ENCODE data around the gene MED20. TPM values are rescaled to one million over a fixed set of nuclear protein-coding genes. Genes with fewer than 3 reads are reported as not detected.
A peak's percentile ranks its signal among the peaks of the same experiment; 100 is the strongest.

MED20 gene
- total RNA-seq, 1 donor from 2014 or later = 34.8 TPM

GRCh38 chr6:41931792-41932191 is 10.9 kb upstream of the MED20 start:
- Mint-ChIP-seq H3K36me3 (ENCODE audit: low read depth) (peaks cover 8% of the 10 kb centered on the region), H3K27ac (ENCODE audit: unreplicated experiment) (no peak overlapping the region), H3K27me3 (ENCODE audit: low read depth) (no peaks in the 10 kb centered on the region), H3K9me3 (no peaks in the 10 kb centered on the region), H3K4me3 (no peak overlapping the region), H3K4me1 (peaks cover 12% of the 10 kb centered on the region)
- no peak for DNase-seq (ENCODE audit: low read depth, low spot score)
- TF ChIP-seq CTCF (conservative IDR thresholded peaks at IDR 0.05) = no peak

DNA sequence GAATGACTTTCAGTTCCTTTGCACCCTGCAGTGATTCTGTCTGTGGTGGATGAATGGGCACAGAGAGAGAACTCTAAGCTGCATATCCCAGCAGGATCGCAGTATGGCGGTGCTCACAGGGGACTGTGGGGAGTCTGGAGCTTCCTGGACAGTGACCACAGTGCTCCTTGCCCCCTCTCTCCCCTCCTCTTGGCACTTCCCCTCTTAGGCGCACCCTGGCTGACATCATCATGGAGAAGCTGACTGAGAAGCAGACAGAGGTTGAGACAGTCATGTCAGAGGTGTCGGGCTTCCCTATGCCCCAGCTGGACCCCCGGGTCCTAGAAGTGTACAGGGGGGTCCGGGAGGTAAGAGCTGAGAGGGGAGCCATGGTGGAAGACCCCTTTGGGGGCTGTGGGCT is 9.0 kb upstream of the MED20 start:
- no peaks in the 10 kb centered on the region for H3K27me3 Mint-ChIP-seq (ENCODE audit: low read depth)
- peaks cover 9% of the 10 kb centered on the region for H3K36me3 Mint-ChIP-seq (ENCODE audit: low read depth)
- no peak overlapping the region for H3K27ac Mint-ChIP-seq (ENCODE audit: unreplicated experiment)
- no peak for DNase-seq (ENCODE audit: low read depth, low spot score)
- no peaks in the 10 kb centered on the region for H3K9me3 Mint-ChIP-seq
- TF ChIP-seq CTCF (conservative IDR thresholded peaks at IDR 0.05) = no peak
- H3K4me3 Mint-ChIP-seq = no peak overlapping the region
- peaks cover 11% of the 10 kb centered on the region for H3K4me1 Mint-ChIP-seq

DNA sequence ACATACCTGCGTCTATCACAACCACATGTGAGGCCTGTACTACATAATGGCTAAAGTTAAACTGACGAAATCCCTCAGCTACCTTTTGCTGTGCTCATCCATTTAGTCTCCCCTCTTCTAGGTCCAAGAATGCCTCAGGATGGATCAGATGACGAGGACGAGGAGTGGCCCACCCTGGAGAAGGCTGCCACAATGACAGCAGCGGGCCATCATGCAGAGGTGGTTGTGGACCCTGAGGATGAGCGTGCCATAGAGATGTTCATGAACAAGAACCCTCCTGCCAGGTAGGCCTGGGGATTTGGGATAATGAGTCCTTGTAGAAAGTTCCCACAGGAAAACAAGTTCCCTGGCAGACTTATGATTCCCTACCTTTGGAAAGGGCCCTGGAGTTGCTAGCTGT is 6.3 kb upstream of the MED20 start:
- no peak overlapping the region for H3K27ac Mint-ChIP-seq (ENCODE audit: unreplicated experiment)

GRCh38 chr6:41922154-41922553 is 1.2 kb upstream of the MED20 start:
- H3K9me3 Mint-ChIP-seq = no peaks in the 10 kb centered on the region
- H3K4me3 Mint-ChIP-seq = peak overlapping the region; percentile 99
- peaks cover 8% of the 10 kb centered on the region for H3K36me3 Mint-ChIP-seq (ENCODE audit: low read depth)
- no peak for DNase-seq (ENCODE audit: low read depth, low spot score)
- H3K27ac Mint-ChIP-seq (ENCODE audit: unreplicated experiment) = peak overlapping the region; percentile 100
- no peak for TF ChIP-seq CTCF (conservative IDR thresholded peaks at IDR 0.05)
- H3K4me1 Mint-ChIP-seq = peaks cover 44% of the 10 kb centered on the region
- H3K27me3 Mint-ChIP-seq (ENCODE audit: low read depth) = no peaks in the 10 kb centered on the region

More for the DNA sequence above, 6.3 kb upstream of the MED20 start:
- no peak for TF ChIP-seq CTCF (conservative IDR thresholded peaks at IDR 0.05)
- Mint-ChIP-seq H3K4me3 (no peak overlapping the region), H3K4me1 (peaks cover 25% of the 10 kb centered on the region), H3K27me3 (ENCODE audit: low read depth) (no peaks in the 10 kb centered on the region), H3K36me3 (ENCODE audit: low read depth) (peaks cover 14% of the 10 kb centered on the region), H3K9me3 (no peaks in the 10 kb centered on the region)
- DNase-seq (ENCODE audit: low read depth, low spot score) = no peak

DNA sequence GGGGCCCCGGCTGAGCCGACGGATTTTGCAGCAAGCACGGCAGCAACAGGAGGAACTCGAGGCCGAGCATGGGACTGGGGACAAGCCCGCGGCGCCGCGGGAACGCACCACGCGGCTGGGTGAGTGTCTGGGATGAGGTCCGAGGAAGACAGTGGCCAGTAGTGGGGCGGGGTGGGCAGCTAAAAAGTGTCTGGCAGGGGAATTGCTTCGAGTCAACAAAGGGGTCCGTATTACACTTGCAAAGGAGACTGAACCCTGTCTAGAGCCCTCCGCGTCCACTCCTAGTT is 716 bp upstream of the MED20 start:
- no peak for DNase-seq (ENCODE audit: low read depth, low spot score)
- Mint-ChIP-seq H3K27ac (ENCODE audit: unreplicated experiment) (peak overlapping the region; percentile 100), H3K36me3 (ENCODE audit: low read depth) (peaks cover 8% of the 10 kb centered on the region), H3K9me3 (no peaks in the 10 kb centered on the region), H3K4me1 (peaks cover 44% of the 10 kb centered on the region), H3K27me3 (ENCODE audit: low read depth) (no peaks in the 10 kb centered on the region), H3K4me3 (peak overlapping the region; percentile 99)
- TF ChIP-seq CTCF (conservative IDR thresholded peaks at IDR 0.05) = no peak

DNA sequence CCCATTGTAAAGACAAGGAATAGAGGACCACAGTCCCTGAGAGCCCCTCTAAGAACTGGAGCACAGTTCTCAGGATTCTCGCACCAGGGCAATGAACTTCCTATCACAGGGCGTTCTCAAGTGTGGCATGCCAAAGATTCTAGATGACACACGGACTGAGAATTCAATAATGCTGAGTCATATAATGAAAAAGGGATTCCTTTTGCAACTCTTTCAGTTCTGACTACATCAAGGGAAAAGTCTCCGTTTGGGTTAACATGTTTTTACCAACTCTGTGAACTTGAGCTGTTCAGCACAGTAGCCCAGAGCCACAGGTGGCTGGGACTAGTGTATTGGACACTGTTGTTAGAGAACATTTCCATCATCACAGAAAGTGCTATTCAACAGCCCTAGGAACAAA is 3.4 kb downstream of the MED20 start:
- Mint-ChIP-seq H3K36me3 (ENCODE audit: low read depth) (no peaks in the 10 kb centered on the region), H3K27me3 (ENCODE audit: low read depth) (no peaks in the 10 kb centered on the region), H3K4me3 (peak overlapping the region; percentile 47), H3K27ac (ENCODE audit: unreplicated experiment) (no peak overlapping the region), H3K9me3 (no peaks in the 10 kb centered on the region), H3K4me1 (peaks cover 21% of the 10 kb centered on the region)
- DNase-seq (ENCODE audit: low read depth, low spot score) = no peak
- TF ChIP-seq CTCF (conservative IDR thresholded peaks at IDR 0.05) = no peak
